Cardiac muscle cell (in vitro differentiated cells and primary cell): Measurements from ENCODE around the gene GALNS. TPM values are rescaled to one million over a fixed set of nuclear protein-coding genes. Genes with fewer than 3 reads are reported as not detected.

Experiments
- DNase-seq, 2 donors: peaks; one replicate each; pipeline versions ENCODE4 v3.0.0 to v3.0.0-alpha.2; 2010 to 2017; ENCODE audit warnings: low read depth in 1 of 2, low spot score in 1 of 2
- H3K27ac ChIP-seq: fragments of 200-600 bp; sonication (generic); 2 replicates; pipeline ENCODE4 v1.5.1; 2016
- H3K27me3 ChIP-seq: fragments of 200-600 bp; sonication (generic); 2 replicates; pipeline ENCODE4 v1.6.0; 2016; ENCODE audit warnings: control low read depth
- H3K36me3 ChIP-seq: fragments of 200-600 bp; sonication (generic); 2 replicates; pipeline ENCODE4 v1.5.1; 2016; ENCODE audit warnings: control low read depth
- H3K4me1 ChIP-seq: fragments of 200-600 bp; sonication (generic); 2 replicates; pipeline ENCODE4 v1.8.1; 2017; ENCODE audit warnings: low read depth, mild to moderate bottlenecking, mixed run types
- H3K4me3 ChIP-seq: fragments of 200-600 bp; sonication (generic); 2 replicates; pipeline ENCODE4 v1.5.1; 2016; ENCODE audit warnings: mild to moderate bottlenecking
- H3K9me3 ChIP-seq: fragments of 200-600 bp; sonication (generic); 2 replicates; pipeline ENCODE4 v1.5.1; 2017; ENCODE audit warnings: low read depth, mild to moderate bottlenecking, control low read depth
- polyA plus RNA-seq: library from polyadenylated mRNA; unstranded; fragments of >200 nt; fragmentation: Nextera tagmentation; extraction: Ambion mirVana; gene quantifications from 2 replicates; pipeline ENCODE4 v1.2.1, GENCODE V29; 2016
- total RNA-seq: library from RNA; depleted of rRNA; stranded (reverse); fragments of >200 nt; gene quantifications from 2 replicates; pipeline ENCODE4 v1.2.3, GENCODE V29; 2016
- TF ChIP-seq, protein P1 (sequence below): IDR thresholded peaks from 2 replicates; pipeline ENCODE4 v1.5.1; 2012; ENCODE audit warnings: low read depth, mild to moderate bottlenecking, low read length

GALNS gene
- total and polyA plus RNA-seq, 2 experiments from 2014 or later, result 28.3 to 31.0 TPM

DNA sequence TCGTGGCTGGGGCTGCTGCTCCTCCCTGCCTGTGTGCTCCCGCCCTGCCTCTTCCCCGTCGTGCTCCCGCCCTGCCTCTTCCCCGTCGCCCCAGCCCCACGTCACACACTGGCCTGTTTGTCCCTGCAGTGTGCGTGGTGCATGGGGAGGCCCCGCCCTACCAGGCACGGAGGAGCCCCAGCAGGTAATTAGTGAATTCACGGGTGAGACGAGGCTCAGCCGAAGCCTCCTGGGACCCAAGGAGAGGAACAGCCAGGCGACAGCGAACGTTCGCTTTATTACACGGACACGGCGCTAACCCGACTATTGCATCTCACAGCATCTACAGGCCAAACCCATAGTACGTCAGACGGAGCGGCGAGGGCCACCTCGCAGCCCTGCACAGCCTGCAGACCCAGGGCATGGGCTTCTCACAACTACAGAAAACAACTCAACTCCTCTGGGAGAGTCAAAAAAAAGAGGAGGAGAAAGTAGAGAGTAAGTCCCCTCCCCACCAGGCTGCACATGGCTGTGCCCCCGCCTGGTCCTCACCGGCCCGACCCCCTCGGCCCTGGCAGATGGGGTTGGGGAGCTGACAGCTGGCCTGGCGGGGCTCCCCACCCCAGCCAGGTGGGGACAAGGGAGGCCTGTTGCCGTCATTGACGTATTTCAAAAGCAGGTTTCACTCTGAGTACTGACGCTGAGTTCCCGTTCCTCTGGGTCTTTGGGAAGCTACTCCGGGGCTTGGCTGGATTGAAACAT lies 14.0 kb upstream of the GALNS start:
- Histone ChIP-seq H3K4me1 (peaks cover 6% of the 10 kb centered on the region), H3K27me3 (no peaks in the 10 kb centered on the region), H3K36me3 (no peaks in the 10 kb centered on the region), H3K4me3 (no peak overlapping the region), H3K27ac (no peak overlapping the region), H3K9me3 (no peaks in the 10 kb centered on the region)
- TF ChIP-seq, protein P1, sequence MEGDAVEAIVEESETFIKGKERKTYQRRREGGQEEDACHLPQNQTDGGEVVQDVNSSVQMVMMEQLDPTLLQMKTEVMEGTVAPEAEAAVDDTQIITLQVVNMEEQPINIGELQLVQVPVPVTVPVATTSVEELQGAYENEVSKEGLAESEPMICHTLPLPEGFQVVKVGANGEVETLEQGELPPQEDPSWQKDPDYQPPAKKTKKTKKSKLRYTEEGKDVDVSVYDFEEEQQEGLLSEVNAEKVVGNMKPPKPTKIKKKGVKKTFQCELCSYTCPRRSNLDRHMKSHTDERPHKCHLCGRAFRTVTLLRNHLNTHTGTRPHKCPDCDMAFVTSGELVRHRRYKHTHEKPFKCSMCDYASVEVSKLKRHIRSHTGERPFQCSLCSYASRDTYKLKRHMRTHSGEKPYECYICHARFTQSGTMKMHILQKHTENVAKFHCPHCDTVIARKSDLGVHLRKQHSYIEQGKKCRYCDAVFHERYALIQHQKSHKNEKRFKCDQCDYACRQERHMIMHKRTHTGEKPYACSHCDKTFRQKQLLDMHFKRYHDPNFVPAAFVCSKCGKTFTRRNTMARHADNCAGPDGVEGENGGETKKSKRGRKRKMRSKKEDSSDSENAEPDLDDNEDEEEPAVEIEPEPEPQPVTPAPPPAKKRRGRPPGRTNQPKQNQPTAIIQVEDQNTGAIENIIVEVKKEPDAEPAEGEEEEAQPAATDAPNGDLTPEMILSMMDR, result no peak
- DNase-seq, result no peak

DNA sequence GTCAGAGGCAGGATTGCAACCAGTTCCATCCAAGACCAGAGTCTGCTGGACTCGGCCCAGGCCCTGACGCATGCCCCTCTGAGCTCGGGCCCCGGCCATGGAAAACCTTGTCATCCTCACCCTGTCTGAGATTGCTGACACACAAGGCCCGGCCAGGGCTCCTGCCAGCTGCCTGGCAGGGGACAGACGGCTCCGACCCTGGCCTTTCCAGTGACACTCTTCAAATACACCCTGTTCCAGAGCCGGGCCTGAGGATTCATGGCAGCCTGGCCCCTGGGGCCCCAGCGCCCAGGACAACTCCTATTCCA lies 12.9 kb upstream of the GALNS start:
- Histone ChIP-seq H3K27ac (no peak overlapping the region), H3K4me3 (no peak overlapping the region), H3K4me1 (peaks cover 6% of the 10 kb centered on the region), H3K9me3 (no peaks in the 10 kb centered on the region), H3K27me3 (no peaks in the 10 kb centered on the region), H3K36me3 (no peaks in the 10 kb centered on the region)
- no peak for DNase-seq
- TF ChIP-seq, protein P1, result no peak

DNA sequence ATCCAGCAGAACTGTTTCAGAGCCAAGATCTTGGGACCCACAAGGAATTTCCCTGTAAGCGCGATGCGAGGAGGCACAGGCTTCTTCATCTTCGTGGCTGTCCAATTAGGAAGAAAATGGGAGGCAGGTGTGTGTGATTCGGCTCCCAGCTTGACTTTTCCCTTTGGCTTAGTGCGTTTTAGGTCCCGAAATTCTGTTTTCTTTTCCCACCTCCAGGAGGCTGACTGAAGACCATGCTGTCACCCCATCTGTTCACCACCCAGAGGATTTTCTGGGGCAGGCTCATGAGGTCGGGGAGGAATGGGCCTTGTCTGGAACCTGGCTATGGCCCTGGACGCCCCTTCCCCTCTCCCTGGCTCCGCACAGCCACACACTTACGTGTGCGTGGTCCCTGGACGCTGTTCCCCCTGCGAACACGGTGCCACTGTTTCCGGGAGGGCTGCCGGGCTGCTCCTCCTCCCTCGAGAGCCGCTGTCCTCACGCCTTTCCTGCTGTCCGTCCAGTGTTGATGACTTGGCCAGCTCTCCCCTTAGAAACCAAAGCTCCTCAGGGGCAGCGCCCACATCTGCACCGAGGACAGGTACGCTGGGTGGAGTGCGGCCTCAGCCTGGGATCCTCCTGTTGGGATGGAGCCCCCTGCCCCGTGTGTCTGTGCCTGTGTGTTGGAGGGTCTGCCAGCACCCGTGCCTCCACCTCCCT lies 12.4 kb upstream of the GALNS start:
- H3K4me1 ChIP-seq, result peaks cover 6% of the 10 kb centered on the region
- no peaks in the 10 kb centered on the region for H3K27me3 ChIP-seq
- TF ChIP-seq, protein P1, result no peak
- H3K27ac ChIP-seq, result no peak overlapping the region
- H3K36me3 ChIP-seq, result no peaks in the 10 kb centered on the region
- no peak for DNase-seq
- no peaks in the 10 kb centered on the region for H3K9me3 ChIP-seq
- H3K4me3 ChIP-seq, result no peak overlapping the region

DNA sequence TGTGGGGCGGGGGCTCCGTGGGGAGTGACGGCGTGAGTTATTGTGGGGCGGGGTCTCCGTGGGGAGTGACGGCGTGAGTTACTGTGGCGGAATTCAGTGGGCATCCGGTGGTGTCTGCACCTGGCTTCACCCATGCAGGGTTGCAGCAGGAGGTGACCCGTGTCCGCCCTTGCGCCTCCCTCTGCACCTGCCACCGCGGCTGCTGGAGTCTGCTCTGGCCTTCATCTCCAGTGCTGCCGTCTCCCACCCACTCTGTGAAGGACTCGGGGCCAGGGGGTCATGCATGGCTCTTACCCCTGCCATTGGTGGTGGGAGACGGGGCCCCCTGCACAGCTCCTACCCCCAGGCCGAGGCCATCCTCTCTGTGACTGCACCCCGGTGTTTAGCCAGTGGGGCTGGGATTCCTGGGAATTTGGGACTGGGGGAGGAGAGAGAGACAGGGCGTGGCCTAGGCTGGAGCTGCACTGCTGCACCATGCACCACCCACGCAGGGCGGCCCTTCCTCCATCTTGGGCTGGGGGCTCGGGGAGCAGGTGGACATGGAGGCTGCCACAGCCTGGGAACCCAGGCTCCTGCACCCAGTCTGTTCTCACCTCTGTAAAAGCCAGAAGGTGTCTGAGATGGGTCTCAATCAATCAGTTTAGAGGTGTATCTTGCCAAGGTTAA lies 11.0 kb upstream of the GALNS start:
- Histone ChIP-seq H3K36me3 (no peaks in the 10 kb centered on the region), H3K27me3 (no peaks in the 10 kb centered on the region), H3K9me3 (no peaks in the 10 kb centered on the region), H3K4me3 (no peak overlapping the region), H3K27ac (no peak overlapping the region), H3K4me1 (peaks cover 6% of the 10 kb centered on the region)
- TF ChIP-seq, protein P1, result no peak
- DNase-seq, result no peak

DNA sequence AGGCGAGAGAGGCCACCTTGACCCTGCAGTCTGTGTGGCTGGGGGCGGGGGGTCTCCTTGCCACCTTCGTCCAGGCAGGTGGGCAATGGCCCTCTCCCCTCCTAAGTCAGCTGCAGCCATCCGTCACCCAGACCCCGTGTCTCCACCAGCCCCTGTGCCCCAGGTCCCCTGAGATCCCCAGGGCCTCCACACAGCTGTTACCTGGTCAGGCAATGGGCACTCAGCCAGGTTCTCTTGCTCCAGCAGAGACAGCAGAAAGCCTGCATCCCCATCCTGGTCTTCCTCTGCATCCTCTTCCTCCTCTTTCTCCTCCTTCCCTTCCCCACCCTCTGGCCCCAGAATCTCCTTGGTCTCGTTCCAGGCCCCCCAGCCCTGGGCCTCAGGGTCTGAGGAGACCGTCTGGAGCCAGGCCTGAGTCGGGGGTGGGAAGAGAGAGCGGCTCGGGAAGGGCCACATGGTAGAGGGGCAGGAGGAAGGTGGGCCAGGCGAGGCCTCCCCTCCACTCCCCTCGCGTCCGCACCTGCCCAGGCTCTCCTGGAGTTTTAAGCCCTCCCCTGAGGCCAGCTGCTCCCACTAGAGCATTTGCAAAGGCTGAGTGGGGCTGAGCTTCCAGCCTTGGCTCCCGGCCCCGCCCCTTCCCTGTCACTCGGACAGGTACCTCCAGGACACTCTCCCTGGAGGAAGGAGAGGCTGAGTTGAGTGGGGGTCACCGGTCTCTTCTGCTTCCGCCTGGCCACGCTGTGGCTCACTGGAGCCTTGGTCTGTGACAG lies 9.6 kb upstream of the GALNS start, which contains the start of gene PABPN1L:
Gene PABPN1L (minus strand): TSS at position 510 of the 770 bp plus-strand sequence. CDS start 54 bp downstream, at position 456.
- no peak within 1 kb of the TSS for H3K4me3 ChIP-seq
- H3K36me3 ChIP-seq, result no peaks in the 10 kb centered on the region
- H3K9me3 ChIP-seq, result no peaks in the 10 kb centered on the region
- TF ChIP-seq, protein P1, result no peak
- no peaks in the 10 kb centered on the region for H3K27me3 ChIP-seq
- peaks cover 5% of the 10 kb centered on the region for H3K4me1 ChIP-seq
- DNase-seq, result no peak
- H3K27ac ChIP-seq, result no peak within 1 kb of the TSS
